WTC11 (cell line): ENCODE measurements around the gene ACSL5. TPM values are rescaled to one million over a fixed set of nuclear protein-coding genes. Genes with fewer than 3 reads are reported as not detected.

ENCODE experiments used
- ATAC-seq: fragments of 200-7000 bp; cut with Tn5 transposase; 2 replicates; pipeline ENCODE4 v1.10.0; 2021; ENCODE audit warnings: mild to moderate bottlenecking, moderate library complexity
- CTCF ChIA-PET: fragments of 300-600 bp; sonication (Branson Sonifier 250); formaldehyde crosslinking; loops from one replicate; lab custom pipeline; 2021; ENCODE audit warnings: antibody characterized with exemption; lab: Charles Lee
- POLR2A ChIA-PET: fragments of 350-600 bp; sonication (Branson Sonifier 250); formaldehyde crosslinking; loops from one replicate; lab custom pipeline; 2021; ENCODE audit warnings: antibody characterized with exemption; lab: Charles Lee
- DNase-seq: peaks from one replicate; pipeline ENCODE4 v3.0.0; 2021; ENCODE audit warnings: low spot score
- H3K27ac Mint-ChIP-seq: 2 replicates; pipeline ENCODE4 v1.8.0; 2021; ENCODE audit warnings: mixed read lengths
- H3K27me3 Mint-ChIP-seq: 2 replicates; pipeline ENCODE4 v1.8.0; 2021; ENCODE audit warnings: low read depth, mild to moderate bottlenecking, moderate library complexity, mixed read lengths
- H3K36me3 Mint-ChIP-seq: 2 replicates; pipeline ENCODE4 v1.8.0; 2021; ENCODE audit warnings: mixed read lengths
- H3K4me1 Mint-ChIP-seq: 2 replicates; pipeline ENCODE4 v1.8.0; 2022; ENCODE audit warnings: mixed read lengths
- H3K4me3 Mint-ChIP-seq: 2 replicates; pipeline ENCODE4 v1.8.0; 2021; ENCODE audit warnings: mild to moderate bottlenecking, moderate library complexity, mixed read lengths
- H3K9me3 Mint-ChIP-seq: 2 replicates; pipeline ENCODE4 v1.8.0; 2021; ENCODE audit warnings: mixed read lengths
- ARID4B ChIP-seq: sonication (generic); formaldehyde crosslinking; IDR thresholded peaks from 2 replicates; pipeline ENCODE4 v1.8.0; 2023; ENCODE audit warnings: missing genetic modification reagents, mild to moderate bottlenecking, borderline replicate concordance
- ATF1 ChIP-seq: sonication (generic); formaldehyde crosslinking; IDR thresholded peaks from 2 replicates; pipeline ENCODE4 v1.8.1; 2023; ENCODE audit warnings: mild to moderate bottlenecking, moderate library complexity, missing genetic modification reagents
- ATF6 ChIP-seq: sonication (generic); formaldehyde crosslinking; IDR thresholded peaks from 2 replicates; pipeline ENCODE4 v1.8.1; 2023; ENCODE audit warnings: mild to moderate bottlenecking, missing genetic modification reagents
- E2F4 ChIP-seq: sonication (generic); formaldehyde crosslinking; IDR thresholded peaks from 2 replicates; pipeline ENCODE4 v1.8.1; 2022; ENCODE audit warnings: low read depth, mild to moderate bottlenecking, moderate library complexity, missing genetic modification reagents, borderline replicate concordance
- ELF4 ChIP-seq: sonication (generic); formaldehyde crosslinking; IDR thresholded peaks from 2 replicates; pipeline ENCODE4 v1.8.1; 2022; ENCODE audit warnings: low read depth, mild to moderate bottlenecking, moderate library complexity, missing genetic modification reagents
- ERG ChIP-seq: fragments of 250-450 bp; sonication (Bioruptor Pico); IDR thresholded peaks from 2 replicates; pipeline ENCODE4 v1.8.0; 2021; ENCODE audit warnings: mild to moderate bottlenecking
- ETV6 ChIP-seq: sonication (generic); formaldehyde crosslinking; IDR thresholded peaks from 2 replicates; pipeline ENCODE4 v1.8.1; 2022; ENCODE audit warnings: mild to moderate bottlenecking, missing genetic modification reagents
- FOXJ3 ChIP-seq: sonication (generic); formaldehyde crosslinking; IDR thresholded peaks from 2 replicates; pipeline ENCODE4 v1.9.0; 2021; ENCODE audit warnings: missing genetic modification reagents, mild to moderate bottlenecking, borderline replicate concordance
- FOXP1 ChIP-seq: sonication (generic); formaldehyde crosslinking; IDR thresholded peaks from 2 replicates; pipeline ENCODE4 v1.8.0; 2022; ENCODE audit warnings: missing genetic modification reagents, mild to moderate bottlenecking, moderate library complexity, borderline replicate concordance
- GRHL2 ChIP-seq: fragments of 250-450 bp; sonication (Bioruptor Pico); IDR thresholded peaks from 2 replicates; pipeline ENCODE4 v1.8.0; 2022; ENCODE audit warnings: mild to moderate bottlenecking, moderate library complexity; ENCODE audit not compliant: insufficient replicate concordance, severe bottlenecking
- GTF2I ChIP-seq: fragments of 250-450 bp; sonication (Bioruptor Pico); conservative IDR thresholded peaks from 2 replicates; pipeline ENCODE4 v1.4.0; 2021; ENCODE audit warnings: mild to moderate bottlenecking
- HMGXB4 ChIP-seq: sonication (generic); formaldehyde crosslinking; IDR thresholded peaks from 2 replicates; pipeline ENCODE4 v1.8.1; 2023; ENCODE audit warnings: mild to moderate bottlenecking, moderate library complexity, missing genetic modification reagents
- IRF2 ChIP-seq: sonication (generic); formaldehyde crosslinking; IDR thresholded peaks from 2 replicates; pipeline ENCODE4 v1.8.0; 2022; ENCODE audit warnings: low read depth, missing genetic modification reagents, borderline replicate concordance
- JUN ChIP-seq: sonication (generic); formaldehyde crosslinking; IDR thresholded peaks from 2 replicates; pipeline ENCODE4 v1.8.0; 2023; ENCODE audit warnings: mild to moderate bottlenecking, missing genetic modification reagents
- OVOL2 ChIP-seq: fragments of 250-450 bp; sonication (Bioruptor Pico); IDR thresholded peaks from 2 replicates; pipeline ENCODE4 v1.9.0; 2021; ENCODE audit warnings: mild to moderate bottlenecking, borderline replicate concordance
- SOX15 ChIP-seq: fragments of 250-450 bp; sonication (Bioruptor Pico); IDR thresholded peaks from 2 replicates; pipeline ENCODE4 v1.9.0; 2021; ENCODE audit warnings: mild to moderate bottlenecking
- TEAD1 ChIP-seq: sonication (generic); formaldehyde crosslinking; IDR thresholded peaks from 2 replicates; pipeline ENCODE4 v1.8.0; 2022; ENCODE audit warnings: mild to moderate bottlenecking, missing genetic modification reagents
- ZNF281 ChIP-seq: sonication (generic); formaldehyde crosslinking; IDR thresholded peaks from 2 replicates; pipeline ENCODE4 v1.8.0; 2023; ENCODE audit warnings: mild to moderate bottlenecking, missing genetic modification reagents
- ZNF396 ChIP-seq: fragments of 250-450 bp; sonication (Bioruptor Pico); IDR thresholded peaks from 2 replicates; pipeline ENCODE4 v1.8.0; 2021; ENCODE audit warnings: mild to moderate bottlenecking, moderate library complexity, borderline replicate concordance
- total RNA-seq: library from RNA; stranded (reverse); gene quantifications from 3 replicates; pipeline ENCODE4 v1.2.3, GENCODE V29; 2021

The ACSL5 gene
- total RNA-seq, 1 experiment from 2014 or later = 0.22 TPM

GRCh38 chr10:112344261-112344660 lies 29.7 kb upstream of the ACSL5 start:
- ChIA-PET CTCF (no interaction called here), POLR2A (no interaction called here)
- TF ChIP-seq HMGXB4 (no peak), ERG (CRISPR knock-in tag) (no peak), E2F4 (no peak), FOXJ3 (CRISPR knock-in tag) (no peak), OVOL2 (CRISPR knock-in tag) (no peak), IRF2 (CRISPR knock-in tag) (no peak), ZNF396 (no peak), ATF6 (CRISPR knock-in tag) (no peak), GRHL2 (CRISPR knock-in tag) (no peak), GTF2I (no peak), FOXP1 (CRISPR knock-in tag) (no peak), ATF1 (CRISPR knock-in tag) (no peak), TEAD1 (no peak), JUN (no peak), ETV6 (CRISPR knock-in tag) (no peak), ZNF281 (no peak), SOX15 (CRISPR knock-in tag) (no peak), ELF4 (no peak), ARID4B (CRISPR knock-in tag) (no peak)
- Mint-ChIP-seq H3K4me3 (no peak overlapping the region), H3K27me3 (no peaks in the 10 kb centered on the region), H3K9me3 (no peaks in the 10 kb centered on the region), H3K36me3 (no peaks in the 10 kb centered on the region), H3K27ac (no peak overlapping the region), H3K4me1 (no peaks in the 10 kb centered on the region)
- DNase-seq = no peak
- no peak; the same call in 1 of the 2 replicates for ATAC-seq
